Hepatocyte (in vitro differentiated cells): ENCODE measurements around the gene CBLB. TPM values are rescaled to one million over a fixed set of nuclear protein-coding genes. Genes with fewer than 3 reads are reported as not detected.

Source experiments
- DNase-seq: peaks from one replicate; pipeline ENCODE4 v3.0.0-alpha.2; 2016; ENCODE audit warnings: low spot score
- H2AFZ ChIP-seq: fragments of 200-600 bp; sonication (generic); 2 replicates; pipeline ENCODE4 v1.6.0; 2016; ENCODE audit warnings: antibody characterized with exemption, mild to moderate bottlenecking
- H3K27ac ChIP-seq: fragments of 200-600 bp; sonication (generic); 2 replicates; pipeline ENCODE4 v1.5.1; 2016; ENCODE audit warnings: mild to moderate bottlenecking
- H3K27me3 ChIP-seq: fragments of 200-600 bp; sonication (generic); 2 replicates; pipeline ENCODE4 v1.6.1; 2016
- H3K36me3 ChIP-seq: fragments of 200-600 bp; sonication (generic); replicated peaks from 2 replicates; pipeline ENCODE4 v1.5.1; 2016; ENCODE audit warnings: low read depth; ENCODE audit not compliant: insufficient read depth
- H3K4me1 ChIP-seq: fragments of 200-600 bp; sonication (generic); 2 replicates; pipeline ENCODE4 v1.5.1; 2016; ENCODE audit warnings: mild to moderate bottlenecking, moderate library complexity; ENCODE audit not compliant: insufficient read depth
- H3K4me2 ChIP-seq: fragments of 200-600 bp; sonication (generic); 2 replicates; pipeline ENCODE4 v1.6.0; 2016
- H3K4me3 ChIP-seq: fragments of 200-600 bp; sonication (generic); 2 replicates; pipeline ENCODE4 v1.5.1; 2016; ENCODE audit warnings: mild to moderate bottlenecking
- H3K79me2 ChIP-seq: fragments of 200-600 bp; sonication (generic); 2 replicates; pipeline ENCODE4 v1.6.0; 2017; ENCODE audit warnings: mild to moderate bottlenecking
- H3K9me2 ChIP-seq: fragments of 200-600 bp; sonication (generic); replicated peaks from 2 replicates; pipeline ENCODE4 v1.6.0; 2017; ENCODE audit warnings: mild to moderate bottlenecking; ENCODE audit not compliant: insufficient read depth
- H3K9me3 ChIP-seq: fragments of 200-600 bp; sonication (generic); 2 replicates; pipeline ENCODE4 v1.5.1; 2016; ENCODE audit warnings: low read depth, mild to moderate bottlenecking
- H4K20me1 ChIP-seq: fragments of 200-600 bp; sonication (generic); 2 replicates; pipeline ENCODE4 v1.6.0; 2016; ENCODE audit warnings: mild to moderate bottlenecking; ENCODE audit not compliant: insufficient read depth, poor library complexity, severe bottlenecking
- EZH2 ChIP-seq: fragments of 200-600 bp; sonication (generic); IDR thresholded peaks from 2 replicates; pipeline ENCODE4 v1.6.1; 2016; ENCODE audit warnings: antibody characterized with exemption, mild to moderate bottlenecking, borderline replicate concordance
- EZH2phosphoT487 ChIP-seq: fragments of 200-600 bp; sonication (generic); IDR thresholded peaks from one replicate; pipeline ENCODE4 v1.6.1; 2018; ENCODE audit warnings: antibody characterized with exemption, mild to moderate bottlenecking, low read depth, moderate library complexity; ENCODE audit not compliant: unreplicated experiment, severe bottlenecking
- WGBS: methylation state at CpG from one replicate; pipeline ENCODE4 v1.1.6; 2016; ENCODE audit warnings: low lambda C conversion rate; ENCODE audit errors: missing lambda C conversion rate; 5-methylcytosine and 5-hydroxymethylcytosine counted together
- polyA plus RNA-seq: library from polyadenylated mRNA; unstranded; fragments of >200 nt; fragmentation: Nextera tagmentation; extraction: Ambion mirVana; gene quantifications from 2 replicates; pipeline ENCODE4 v1.2.1, GENCODE V29; 2016
- total RNA-seq: library from RNA; depleted of rRNA; stranded (reverse); fragments of >200 nt; gene quantifications from 2 replicates; pipeline ENCODE4 v1.2.3, GENCODE V29; 2014
- TF ChIP-seq, protein P1 (sequence below): fragments of 200-600 bp; sonication (generic); IDR thresholded peaks from 2 replicates; pipeline ENCODE4 v1.5.1; 2016; ENCODE audit warnings: antibody characterized with exemption, mild to moderate bottlenecking; ENCODE audit not compliant: poor library complexity

Gene CBLB
- total and polyA plus RNA-seq, 2 experiments from 2014 or later: 22.6 to 56.0 TPM

DNA sequence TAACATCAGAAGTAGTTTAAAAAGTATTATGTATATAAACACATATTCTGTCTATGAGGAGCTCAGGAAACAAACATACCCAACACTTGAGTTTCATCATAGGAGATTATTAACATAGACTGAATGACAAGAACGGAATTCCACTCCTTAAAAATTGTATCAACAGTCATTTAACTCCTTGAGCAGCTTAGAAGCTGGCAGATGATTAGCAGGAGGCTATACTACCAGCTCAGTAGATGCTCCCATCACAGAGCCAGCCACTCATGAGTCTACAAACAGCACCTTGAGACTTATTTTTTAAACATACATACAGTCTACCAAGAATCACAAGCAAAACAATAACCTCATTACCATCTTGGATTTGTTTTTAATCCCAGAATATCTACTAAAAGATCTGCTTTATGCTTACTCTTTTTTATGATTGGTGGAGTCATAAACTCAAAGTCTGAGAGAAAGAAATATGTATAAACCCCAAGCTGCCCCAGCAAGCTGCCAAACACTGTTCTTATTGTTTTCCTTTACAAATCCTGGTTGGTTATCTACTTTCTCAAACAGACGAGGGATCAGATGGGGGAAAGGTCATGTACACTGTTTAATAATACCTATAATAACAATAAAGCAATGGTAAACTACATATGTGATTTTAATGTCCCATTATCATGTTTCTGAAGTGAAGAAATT, 59.5 kb downstream of the CBLB start:
- 44% methylated on average over 2 of the region's 2 CpGs for WGBS
- no peaks in the 10 kb centered on the region for H3K27me3 ChIP-seq

DNA sequence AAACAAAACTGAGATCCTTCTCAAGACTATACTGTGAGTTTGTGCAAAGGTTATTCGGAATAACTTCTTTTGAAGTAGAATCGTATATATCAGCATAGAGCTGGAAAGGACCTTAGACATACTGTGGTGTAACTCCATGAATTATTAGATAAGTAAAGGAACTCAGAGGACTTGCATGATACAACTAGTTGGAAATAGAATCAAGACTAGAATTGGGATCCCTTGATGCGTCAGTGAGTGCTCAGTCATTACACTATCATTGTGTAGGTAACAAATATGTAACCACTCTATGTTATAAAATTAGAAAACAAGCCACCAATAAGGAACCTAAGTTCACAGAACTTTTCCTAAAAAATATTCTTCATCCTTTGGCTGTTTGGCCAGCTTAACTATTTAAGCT, 61.1 kb downstream of the CBLB start:
- no peak overlapping the region for H3K27ac ChIP-seq
- peaks cover 4% of the 10 kb centered on the region for H4K20me1 ChIP-seq
- H3K9me3 ChIP-seq: no peaks in the 10 kb centered on the region
- H2AFZ ChIP-seq: no peak overlapping the region
- no peaks in the 10 kb centered on the region for H3K9me2 ChIP-seq
- 93% methylated on average over 3 of the region's 3 CpGs for WGBS
- no peak overlapping the region for H3K4me2 ChIP-seq
- no peaks in the 10 kb centered on the region for H3K27me3 ChIP-seq
- H3K79me2 ChIP-seq: peaks cover 76% of the 10 kb centered on the region
- no peaks in the 10 kb centered on the region for H3K36me3 ChIP-seq
- no peak for DNase-seq
- H3K4me1 ChIP-seq: peaks cover 7% of the 10 kb centered on the region
- no peak overlapping the region for H3K4me3 ChIP-seq
- TF ChIP-seq, protein P1, sequence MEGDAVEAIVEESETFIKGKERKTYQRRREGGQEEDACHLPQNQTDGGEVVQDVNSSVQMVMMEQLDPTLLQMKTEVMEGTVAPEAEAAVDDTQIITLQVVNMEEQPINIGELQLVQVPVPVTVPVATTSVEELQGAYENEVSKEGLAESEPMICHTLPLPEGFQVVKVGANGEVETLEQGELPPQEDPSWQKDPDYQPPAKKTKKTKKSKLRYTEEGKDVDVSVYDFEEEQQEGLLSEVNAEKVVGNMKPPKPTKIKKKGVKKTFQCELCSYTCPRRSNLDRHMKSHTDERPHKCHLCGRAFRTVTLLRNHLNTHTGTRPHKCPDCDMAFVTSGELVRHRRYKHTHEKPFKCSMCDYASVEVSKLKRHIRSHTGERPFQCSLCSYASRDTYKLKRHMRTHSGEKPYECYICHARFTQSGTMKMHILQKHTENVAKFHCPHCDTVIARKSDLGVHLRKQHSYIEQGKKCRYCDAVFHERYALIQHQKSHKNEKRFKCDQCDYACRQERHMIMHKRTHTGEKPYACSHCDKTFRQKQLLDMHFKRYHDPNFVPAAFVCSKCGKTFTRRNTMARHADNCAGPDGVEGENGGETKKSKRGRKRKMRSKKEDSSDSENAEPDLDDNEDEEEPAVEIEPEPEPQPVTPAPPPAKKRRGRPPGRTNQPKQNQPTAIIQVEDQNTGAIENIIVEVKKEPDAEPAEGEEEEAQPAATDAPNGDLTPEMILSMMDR: no peak
- TF ChIP-seq EZH2phosphoT487 (no peak), EZH2 (no peak)

More for the DNA sequence above, 59.5 kb downstream of the CBLB start:
- DNase-seq: no peak
- no peaks in the 10 kb centered on the region for H3K36me3 ChIP-seq
- peaks cover 4% of the 10 kb centered on the region for H4K20me1 ChIP-seq
- peaks cover 7% of the 10 kb centered on the region for H3K4me1 ChIP-seq
- no peaks in the 10 kb centered on the region for H3K9me3 ChIP-seq
- H3K4me2 ChIP-seq: peak overlapping the region; percentile 37
- peak overlapping the region; percentile 19 for H3K27ac ChIP-seq
- H3K9me2 ChIP-seq: no peaks in the 10 kb centered on the region
- H2AFZ ChIP-seq: no peak overlapping the region
- TF ChIP-seq EZH2 (no peak), EZH2phosphoT487 (no peak)
- TF ChIP-seq, protein P1: no peak
- no peak overlapping the region for H3K4me3 ChIP-seq
- peaks cover 77% of the 10 kb centered on the region for H3K79me2 ChIP-seq

DNA sequence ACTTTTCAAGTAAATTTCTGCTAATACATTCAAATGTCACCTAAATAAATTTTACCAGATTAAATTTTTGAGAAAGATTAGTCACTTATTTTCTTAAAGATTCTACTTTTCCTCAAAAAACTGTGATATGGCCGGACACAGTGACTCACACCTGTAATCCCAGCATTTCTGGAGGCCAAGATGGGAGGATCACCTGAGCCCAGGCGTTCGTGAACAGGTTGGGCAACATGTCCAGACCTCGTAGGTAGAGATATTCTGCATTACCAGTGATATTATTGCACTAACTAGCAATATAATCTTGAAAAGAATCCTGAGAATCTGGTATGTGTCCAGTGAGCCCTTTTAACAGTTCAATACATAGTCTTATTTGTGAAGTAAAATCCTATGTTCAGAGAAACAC, 61.7 kb downstream of the CBLB start:
- Histone ChIP-seq H4K20me1 (peaks cover 4% of the 10 kb centered on the region), H3K4me1 (peaks cover 7% of the 10 kb centered on the region), H3K79me2 (peaks cover 73% of the 10 kb centered on the region), H3K9me3 (no peaks in the 10 kb centered on the region), H3K9me2 (no peaks in the 10 kb centered on the region), H3K4me2 (no peak overlapping the region), H3K27me3 (no peaks in the 10 kb centered on the region), H2AFZ (no peak overlapping the region), H3K27ac (no peak overlapping the region), H3K4me3 (no peak overlapping the region), H3K36me3 (no peaks in the 10 kb centered on the region)
- DNase-seq: no peak
- TF ChIP-seq EZH2phosphoT487 (no peak), EZH2 (no peak)
- TF ChIP-seq, protein P1: no peak
- 91% methylated on average over 4 of the region's 4 CpGs for WGBS

DNA sequence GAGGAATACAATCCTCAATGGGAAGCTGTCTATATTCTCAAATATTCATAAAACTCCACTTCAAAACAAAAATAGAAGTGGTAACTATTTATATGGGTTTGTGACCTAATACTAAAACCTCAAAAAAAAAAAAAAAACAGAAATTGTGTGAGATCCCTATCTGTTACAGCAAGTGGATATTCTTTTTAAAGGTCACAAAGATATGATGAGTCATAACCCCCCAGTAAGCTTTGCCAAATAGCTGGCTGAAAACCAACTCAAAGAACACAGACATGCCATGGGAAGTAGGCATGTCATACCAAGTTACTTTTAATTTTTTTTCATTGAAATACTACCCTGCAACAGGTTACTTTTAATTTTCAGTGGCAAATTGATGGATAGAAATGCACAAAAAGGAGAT, 62.5 kb downstream of the CBLB start:
- H3K4me3 ChIP-seq: no peak overlapping the region
- H4K20me1 ChIP-seq: peaks cover 4% of the 10 kb centered on the region
- peaks cover 7% of the 10 kb centered on the region for H3K4me1 ChIP-seq
- TF ChIP-seq EZH2: no peak
- TF ChIP-seq, protein P1: no peak
- TF ChIP-seq EZH2phosphoT487: no peak
- H3K9me2 ChIP-seq: no peaks in the 10 kb centered on the region
- DNase-seq: no peak
- H2AFZ ChIP-seq: no peak overlapping the region
- H3K27ac ChIP-seq: no peak overlapping the region
- H3K36me3 ChIP-seq: no peaks in the 10 kb centered on the region
- H3K27me3 ChIP-seq: no peaks in the 10 kb centered on the region
- H3K79me2 ChIP-seq: peaks cover 74% of the 10 kb centered on the region
- H3K9me3 ChIP-seq: no peaks in the 10 kb centered on the region
- no peak overlapping the region for H3K4me2 ChIP-seq
